Hypothalamus (tissue), 51 donors: Measurements from ENCODE around the gene NUMA1.

ENCODE experiments used
- DNase-seq, 51 donors: peaks; one replicate each; lab custom pipeline; 2025; lab: John Stamatoyannopoulos, UW

NUMA1 gene

GRCh38 chr11:71979602-71980001, 100.7 kb downstream of the NUMA1 start:
- peak in 1 of 51 donors; percentile 39 for DNase-seq

GRCh38 chr11:71979094-71979493, 101.2 kb downstream of the NUMA1 start:
- DNase-seq = no peak

- DNase-seq = peak in 18 of 51 donors; percentile 17 to 74 (median 53)
Observed at GRCh38 chr11:71977743-71978418, 102.5 kb downstream of the NUMA1 start.

GRCh38 chr11:71977090-71977489, 103.3 kb downstream of the NUMA1 start:
- DNase-seq = no peak

GRCh38 chr11:71976551-71976950, 103.8 kb downstream of the NUMA1 start:
- no peak for DNase-seq

- DNase-seq = no peak
Observed at GRCh38 chr11:71971680-71972079, 108.7 kb downstream of the NUMA1 start.

- DNase-seq = no peak
Observed at GRCh38 chr11:71964641-71965040, 115.7 kb downstream of the NUMA1 start.

GRCh38 chr11:71963468-71963867, 116.9 kb downstream of the NUMA1 start:
- no peak for DNase-seq

- DNase-seq = no peak
Observed at GRCh38 chr11:71962428-71963038, 117.8 kb downstream of the NUMA1 start.

- DNase-seq = no peak
Observed at GRCh38 chr11:71955898-71956456, 124.4 kb downstream of the NUMA1 start.
